Upper lobe of left lung (tissue), 6 donors: ENCODE measurements around the gene GMDS. TPM values are rescaled to one million over a fixed set of nuclear protein-coding genes. Genes with fewer than 3 reads are reported as not detected.

Experiments used
- ATAC-seq, 2 donors: fragments of 200-7000 bp; cut with Tn5 transposase; one replicate each; pipeline ENCODE4 v1.9.1; 2022; ENCODE audit warnings: mild to moderate bottlenecking in 2 of 2, moderate library complexity in 2 of 2; ENCODE audit not compliant: low FRiP score in 2 of 2
- DNase-seq, 2 donors: peaks; one replicate each; pipeline ENCODE4 v3.0.0-alpha.2; 2019 to 2020
- H3K27ac ChIP-seq, 4 donors: fragments of 200-600 bp; sonication (generic); one replicate each; pipeline ENCODE4 v1.5.1; 2016 to 2019
- H3K27me3 ChIP-seq, 4 donors: fragments of 200-600 bp; sonication (generic); one replicate each; pipeline ENCODE4 v1.5.1; 2017 to 2019
- H3K36me3 ChIP-seq, 4 donors: fragments of 200-600 bp; sonication (generic); one replicate each; pipeline ENCODE4 v1.5.1; 2016 to 2019
- H3K4me1 ChIP-seq, 4 donors: fragments of 200-600 bp; sonication (generic); one replicate each; pipeline ENCODE4 v1.5.1; 2018 to 2019
- H3K4me3 ChIP-seq, 4 donors: fragments of 200-600 bp; sonication (generic); one replicate each; pipeline ENCODE4 v1.5.1; 2017 to 2019; ENCODE audit warnings: mild to moderate bottlenecking in 2 of 4, moderate library complexity in 1 of 4
- H3K9me3 ChIP-seq, 4 donors: fragments of 200-600 bp; sonication (generic); one replicate each; pipeline ENCODE4 v1.5.1; 2018 to 2019
- CTCF ChIP-seq, 6 experiments: fragments of 450-650 bp in 4 of 6; fragments of 200-600 bp in 2 of 6; sonication (generic) in 2 of 6; IDR thresholded peaks; one replicate each; pipeline ENCODE4 v1.5.1; 2016 to 2019; ENCODE audit warnings: antibody characterized with exemption in 6 of 6
- EP300 ChIP-seq, 4 donors: sonication (generic); formaldehyde crosslinking; IDR thresholded peaks; one replicate each; pipeline ENCODE4 v1.5.1; 2017; ENCODE audit warnings: antibody characterized with exemption in 4 of 4, control low read depth in 2 of 4
- POLR2A ChIP-seq, 4 donors: fragments of 450-650 bp; IDR thresholded peaks; one replicate each; pipeline ENCODE4 v1.5.1; 2016 to 2017; ENCODE audit warnings: antibody characterized with exemption in 4 of 4, mild to moderate bottlenecking in 2 of 4
- POLR2AphosphoS5 ChIP-seq, 2 donors: sonication (generic); formaldehyde crosslinking; IDR thresholded peaks; one replicate each; pipeline ENCODE4 v1.5.1; 2017; ENCODE audit warnings: antibody characterized with exemption in 2 of 2
- WGBS, 2 donors: methylation state at CpG; one replicate each; pipeline ENCODE4 v1.1.5; 2017 to 2018; 5-methylcytosine and 5-hydroxymethylcytosine counted together
- total RNA-seq, 6 donors: library from RNA; depleted of rRNA in 4 of 6; stranded (reverse); fragments of >200 nt in 4 of 6; gene quantifications; one replicate each; pipeline versions ENCODE4 v1.1.0 to v1.2.1, GENCODE V29; 2016 to 2021
- donor health status: DM: no; HTN: no; CAD: no; lungs with moderate emphysema.
- donor health status: DM: no; HTN: yes; CAD: no; lungs with severe emphysema.

GMDS gene
- total RNA-seq, 6 donors from 2014 or later, result 7.6 to 17.8 (median 14.1) TPM

GRCh38 chr6:1643830-1644445 lies 601.5 kb downstream of the GMDS start:
- Histone ChIP-seq H3K36me3 (no peaks in the 10 kb centered on the region), H3K27ac (no peak overlapping the region), H3K4me1 (no peaks in the 10 kb centered on the region), H3K27me3 (no peaks in the 10 kb centered on the region), H3K4me3 (no peak overlapping the region), H3K9me3 (no peaks in the 10 kb centered on the region)
- peak in 1 of 2 donors; percentile 56 for DNase-seq
- no peak for ATAC-seq
- TF ChIP-seq POLR2AphosphoS5 (IDR thresholded peaks at IDR 0.05) (no peak), POLR2A (IDR thresholded peaks at IDR 0.05) (no peak), CTCF (IDR thresholded peaks at IDR 0.05) (no peak), EP300 (IDR thresholded peaks at IDR 0.05) (no peak)
- 90 to 92% methylated on average over 8 to 18 of the region's 18 CpGs for WGBS, 2 donors

- ATAC-seq, result no peak
- no peaks in the 10 kb centered on the region for H3K4me1 ChIP-seq
- 60 to 62% methylated on average over 5 to 7 of the region's 7 CpGs for WGBS, 2 donors
These were observed 602.3 kb downstream of the GMDS start for GRCh38 chr6:1643111-1643510.

GRCh38 chr6:1641343-1641885 lies 604.0 kb downstream of the GMDS start:
- 72% methylated on average over 12 of the region's 12 CpGs for WGBS, 2 donors
- Histone ChIP-seq H3K36me3 (no peaks in the 10 kb centered on the region), H3K27ac (no peak overlapping the region), H3K27me3 (no peaks in the 10 kb centered on the region), H3K9me3 (no peaks in the 10 kb centered on the region), H3K4me1 (no peaks in the 10 kb centered on the region), H3K4me3 (no peak overlapping the region)
- DNase-seq (peak in 1 of 2 donors; percentile 82), ATAC-seq (peak in 1 of 2 donors; percentile 82)
- TF ChIP-seq POLR2A (IDR thresholded peaks at IDR 0.05) (no peak), POLR2AphosphoS5 (IDR thresholded peaks at IDR 0.05) (no peak), EP300 (IDR thresholded peaks at IDR 0.05) (no peak), CTCF (IDR thresholded peaks at IDR 0.05) (no peak)

More at GRCh38 chr6:1643111-1643510, 602.3 kb downstream of the GMDS start:
- Histone ChIP-seq H3K9me3 (no peaks in the 10 kb centered on the region), H3K27ac (no peak overlapping the region), H3K4me3 (no peak overlapping the region), H3K36me3 (no peaks in the 10 kb centered on the region), H3K27me3 (no peaks in the 10 kb centered on the region)
- TF ChIP-seq POLR2AphosphoS5 (IDR thresholded peaks at IDR 0.05) (no peak), CTCF (IDR thresholded peaks at IDR 0.05) (no peak), EP300 (IDR thresholded peaks at IDR 0.05) (no peak)
- DNase-seq, result no peak

- no peaks in the 10 kb centered on the region for H3K36me3 ChIP-seq
- H3K4me1 ChIP-seq, result peaks cover 0 to 2% (median 0%) of the 10 kb centered on the region in 4 donors
- no peaks in the 10 kb centered on the region for H3K9me3 ChIP-seq
- ATAC-seq, result no peak
- WGBS, 2 donors, result 94 to 96% methylated on average over 8 of the region's 8 CpGs
- no peak overlapping the region for H3K4me3 ChIP-seq
- no peak for DNase-seq
- TF ChIP-seq POLR2A (IDR thresholded peaks at IDR 0.05) (no peak), EP300 (IDR thresholded peaks at IDR 0.05) (no peak)
- H3K27me3 ChIP-seq, result no peaks in the 10 kb centered on the region
- no peak overlapping the region for H3K27ac ChIP-seq
These were observed 604.9 kb downstream of the GMDS start for GRCh38 chr6:1640476-1640875.

GRCh38 chr6:1639430-1639829 lies 606.0 kb downstream of the GMDS start:
- 83 to 91% methylated on average over 9 of the region's 9 CpGs for WGBS, 2 donors
- no peak for DNase-seq
- TF ChIP-seq POLR2AphosphoS5 (IDR thresholded peaks at IDR 0.05), result no peak
- TF ChIP-seq CTCF (IDR thresholded peaks at IDR 0.05), result no peak
- no peak for TF ChIP-seq EP300 (IDR thresholded peaks at IDR 0.05)

More at GRCh38 chr6:1639430-1639829, 606.0 kb downstream of the GMDS start:
- no peak for ATAC-seq
- no peaks in the 10 kb centered on the region for H3K27me3 ChIP-seq
- H3K36me3 ChIP-seq, result no peaks in the 10 kb centered on the region
- H3K4me1 ChIP-seq, result peaks cover 0 to 6% (median 0%) of the 10 kb centered on the region in 4 donors
- no peak overlapping the region for H3K27ac ChIP-seq
- H3K4me3 ChIP-seq, result no peak overlapping the region
- H3K9me3 ChIP-seq, result no peaks in the 10 kb centered on the region
